Neuronal stem cell (in vitro differentiated cells): ENCODE results near the gene AGO4.

Source experiments
- DNase-seq: peaks from one replicate; pipeline ENCODE4 v3.0.0-alpha.2; 2013; ENCODE audit warnings: low spot score
- H2AFZ ChIP-seq: one replicate; pipeline ENCODE4 v1.6.1; 2013; ENCODE audit warnings: mild to moderate bottlenecking, low read length, inconsistent platforms
- H2AK5ac ChIP-seq: 2 replicates; pipeline ENCODE4 v1.6.1; 2013; ENCODE audit warnings: low read depth, mild to moderate bottlenecking, inconsistent platforms, low read length, moderate library complexity, mixed read lengths
- H2BK120ac ChIP-seq: 2 replicates; pipeline ENCODE4 v1.6.1; 2013; ENCODE audit warnings: low read depth, mild to moderate bottlenecking, inconsistent platforms, low read length, moderate library complexity, mixed read lengths
- H2BK12ac ChIP-seq: one replicate; pipeline ENCODE4 v1.6.1; 2013; ENCODE audit warnings: low read length, inconsistent platforms
- H2BK15ac ChIP-seq: 2 replicates; pipeline ENCODE4 v1.6.1; 2013; ENCODE audit warnings: mild to moderate bottlenecking, low read length, inconsistent platforms, mixed read lengths
- H2BK5ac ChIP-seq: one replicate; pipeline ENCODE4 v1.6.1; 2013; ENCODE audit warnings: inconsistent platforms, mild to moderate bottlenecking, low read length, moderate library complexity
- H3K14ac ChIP-seq: one replicate; pipeline ENCODE4 v1.6.1; 2013; ENCODE audit warnings: low read length, inconsistent platforms
- H3K18ac ChIP-seq: 2 replicates; pipeline ENCODE4 v1.6.1; 2013; ENCODE audit warnings: low read length, inconsistent platforms
- H3K23ac ChIP-seq: 2 replicates; pipeline ENCODE4 v1.6.1; 2013; ENCODE audit warnings: low read depth, mild to moderate bottlenecking, mixed read lengths, low read length, inconsistent platforms; ENCODE audit not compliant: poor library complexity
- H3K27ac ChIP-seq: replicated peaks from 3 replicates; pipeline ENCODE4 v1.5.1; 2013; ENCODE audit warnings: low read length, inconsistent platforms
- H3K27me3 ChIP-seq, 3 experiments: 2 replicates each; pipeline ENCODE4 v1.6.1; 2013; ENCODE audit warnings: low read length in 3 of 3, mild to moderate bottlenecking in 2 of 3, inconsistent platforms in 1 of 3, low read depth in 1 of 3, mixed read lengths in 1 of 3, moderate library complexity in 1 of 3; ENCODE audit not compliant: control insufficient read depth in 3 of 3, insufficient read depth in 3 of 3
- H3K36me3 ChIP-seq, 2 donors: replicated peaks in 1 of 2; 2 replicates each; pipeline ENCODE4 v1.6.1; 2013; ENCODE audit warnings: low read length in 2 of 2; ENCODE audit not compliant: control insufficient read depth in 2 of 2, insufficient read depth in 2 of 2
- H3K4ac ChIP-seq: 2 replicates; pipeline ENCODE4 v1.6.1; 2013; ENCODE audit warnings: inconsistent platforms, mild to moderate bottlenecking, low read length, moderate library complexity
- H3K4me1 ChIP-seq, 2 donors: 1 replicate in 1 of 2; 2 replicates in 1 of 2; pipeline ENCODE4 v1.6.1; 2013; ENCODE audit warnings: low read length in 2 of 2, low read depth in 1 of 2; ENCODE audit not compliant: control insufficient read depth in 2 of 2, insufficient read depth in 1 of 2
- H3K4me2 ChIP-seq: one replicate; pipeline ENCODE4 v1.6.1; 2013; ENCODE audit warnings: mild to moderate bottlenecking, low read length, inconsistent platforms; ENCODE audit not compliant: insufficient read depth, poor library complexity, severe bottlenecking
- H3K4me3 ChIP-seq, 2 donors: 2 replicates each; pipeline ENCODE4 v1.5.1; 2013; ENCODE audit warnings: low read length in 2 of 2, mild to moderate bottlenecking in 2 of 2, inconsistent platforms in 1 of 2, moderate library complexity in 1 of 2
- H3K79me1 ChIP-seq: one replicate; pipeline ENCODE4 v1.6.1; 2013; ENCODE audit warnings: low read depth, mild to moderate bottlenecking, inconsistent platforms, low read length, moderate library complexity
- H3K9ac ChIP-seq: one replicate; pipeline ENCODE4 v1.6.1; 2013; ENCODE audit warnings: mild to moderate bottlenecking, low read depth, low read length, inconsistent platforms; ENCODE audit not compliant: poor library complexity
- H3K9me3 ChIP-seq, 2 donors: replicated peaks in 1 of 2; 2 replicates each; pipeline versions ENCODE3 to v1.6.1; 2013; ENCODE audit warnings: low read length in 2 of 2, mild to moderate bottlenecking in 2 of 2, inconsistent platforms in 1 of 2, low read depth in 1 of 2, mixed read lengths in 1 of 2, moderate library complexity in 1 of 2; ENCODE audit not compliant: control insufficient read depth in 2 of 2, insufficient read depth in 1 of 2
- H4K8ac ChIP-seq: one replicate; pipeline ENCODE4 v1.6.1; 2013; ENCODE audit warnings: low read depth, mild to moderate bottlenecking, inconsistent platforms, low read length, moderate library complexity
- H4K91ac ChIP-seq: one replicate; pipeline ENCODE4 v1.6.1; 2013; ENCODE audit warnings: low read length, low read depth, mild to moderate bottlenecking, inconsistent platforms; ENCODE audit not compliant: poor library complexity
- WGBS, 2 donors: extraction: QIAGEN DNeasy Blood & Tissue Kit; methylation state at CpG; one replicate each; pipeline ENCODE4 v1.1.7; 2013; ENCODE audit warnings: missing lambda C conversion rate in 2 of 2, mixed read lengths in 1 of 2; ENCODE audit not compliant: insufficient read length in 2 of 2, insufficient replicate concordance in 1 of 2; ENCODE audit errors: extremely low coverage in 2 of 2; 5-methylcytosine and 5-hydroxymethylcytosine counted together

AGO4 gene

GRCh38 chr1:35883635-35884101, 75.9 kb downstream of the AGO4 start:
- H3K27ac ChIP-seq = no peak overlapping the region
- no peak overlapping the region for H2BK120ac ChIP-seq
- H3K18ac ChIP-seq = peak overlapping the region; percentile 98
- H4K91ac ChIP-seq = no peak overlapping the region
- no peaks in the 10 kb centered on the region for H3K9me3 ChIP-seq
- peak overlapping the region; percentile 81 for H3K4me2 ChIP-seq
- peak overlapping the region; percentile 93 for H3K9ac ChIP-seq
- peak overlapping the region; percentile 2 for H3K4ac ChIP-seq
- H3K27me3 ChIP-seq = no peaks in the 10 kb centered on the region
- peak overlapping the region; percentile 80 for H3K23ac ChIP-seq
- peak overlapping the region; percentile 95 to 98 for H3K4me3 ChIP-seq
- peaks cover 6% of the 10 kb centered on the region for H3K79me1 ChIP-seq
- H3K36me3 ChIP-seq = peaks cover 0 to 6% of the 10 kb centered on the region in 2 donors
- H3K14ac ChIP-seq = no peak overlapping the region
- H2AK5ac ChIP-seq = peak overlapping the region; percentile 20
- WGBS, 2 donors = no CpG with 5 or more reads among the region's 29 CpGs
- peak overlapping the region; percentile 69 for H2BK5ac ChIP-seq
- peak overlapping the region; percentile 84 for H2AFZ ChIP-seq
- H2BK15ac ChIP-seq = peak overlapping the region; percentile 61
- H2BK12ac ChIP-seq = no peak overlapping the region
- H4K8ac ChIP-seq = no peak overlapping the region
- H3K4me1 ChIP-seq = peaks cover 29 to 37% of the 10 kb centered on the region in 2 donors
- peak; percentile 43 for DNase-seq

- Histone ChIP-seq H3K4ac (no peak overlapping the region), H3K4me2 (no peak overlapping the region), H2BK15ac (no peak overlapping the region), H3K9me3 (no peaks in the 10 kb centered on the region), H3K4me3 (no peak overlapping the region), H3K23ac (no peak overlapping the region), H2AFZ (no peak overlapping the region), H3K79me1 (peaks cover 8% of the 10 kb centered on the region), H2BK12ac (no peak overlapping the region), H3K4me1 (peaks cover 29 to 37% of the 10 kb centered on the region in 2 donors), H4K8ac (no peak overlapping the region), H3K36me3 (peaks cover 1 to 18% of the 10 kb centered on the region in 2 donors), H2AK5ac (no peak overlapping the region), H3K14ac (no peak overlapping the region), H3K27me3 (no peaks in the 10 kb centered on the region), H3K9ac (no peak overlapping the region), H2BK5ac (no peak overlapping the region), H3K18ac (no peak overlapping the region), H2BK120ac (no peak overlapping the region), H3K27ac (no peak overlapping the region), H4K91ac (no peak overlapping the region)
- WGBS, 2 donors = no CpG with 5 or more reads among the region's 2 CpGs
- DNase-seq = no peak
Measured at GRCh38 chr1:35884934-35885333, 77.1 kb downstream of the AGO4 start.

- no peak overlapping the region for H2BK12ac ChIP-seq
- WGBS, 2 donors = no CpG with 5 or more reads among the region's 4 CpGs
- no peaks in the 10 kb centered on the region for H3K9me3 ChIP-seq
- no peak overlapping the region for H4K91ac ChIP-seq
- H2AFZ ChIP-seq = peak overlapping the region; percentile 5
- no peak overlapping the region for H3K27ac ChIP-seq
- no peak overlapping the region for H2BK5ac ChIP-seq
- H3K4ac ChIP-seq = no peak overlapping the region
- H3K79me1 ChIP-seq = peaks cover 8% of the 10 kb centered on the region
- peak overlapping the region; percentile 36 for H3K18ac ChIP-seq
- no peak overlapping the region for H4K8ac ChIP-seq
- H2AK5ac ChIP-seq = no peak overlapping the region
- H2BK120ac ChIP-seq = no peak overlapping the region
- H3K9ac ChIP-seq = no peak overlapping the region
- no peak overlapping the region for H2BK15ac ChIP-seq
- H3K23ac ChIP-seq = no peak overlapping the region
- no peak overlapping the region for H3K14ac ChIP-seq
- H3K36me3 ChIP-seq = peaks cover 4 to 30% of the 10 kb centered on the region in 2 donors
- DNase-seq = peak; percentile 91
- H3K4me2 ChIP-seq = peak overlapping the region; percentile 76
- H3K4me3 ChIP-seq = peak overlapping the region in 1 of 2 donors; percentile 36
- peaks cover 29 to 37% of the 10 kb centered on the region in 2 donors for H3K4me1 ChIP-seq
- H3K27me3 ChIP-seq = no peaks in the 10 kb centered on the region
Measured at GRCh38 chr1:35885961-35886558, 78.2 kb downstream of the AGO4 start.

- H3K4ac ChIP-seq = no peak overlapping the region
- no CpG with 5 or more reads among the region's 3 CpGs for WGBS, 2 donors
- no peak overlapping the region for H4K8ac ChIP-seq
- no peak for DNase-seq
- no peak overlapping the region for H2BK120ac ChIP-seq
- no peak overlapping the region for H3K18ac ChIP-seq
- no peak overlapping the region for H2BK12ac ChIP-seq
- no peaks in the 10 kb centered on the region for H3K9me3 ChIP-seq
- no peak overlapping the region for H3K23ac ChIP-seq
- peak overlapping the region; percentile 76 for H3K4me2 ChIP-seq
- H2BK5ac ChIP-seq = no peak overlapping the region
- no peak overlapping the region for H3K9ac ChIP-seq
- H3K27me3 ChIP-seq = no peaks in the 10 kb centered on the region
- peaks cover 29 to 37% of the 10 kb centered on the region in 2 donors for H3K4me1 ChIP-seq
- H4K91ac ChIP-seq = no peak overlapping the region
- H3K79me1 ChIP-seq = peaks cover 8% of the 10 kb centered on the region
- peak overlapping the region in 1 of 2 donors; percentile 36 for H3K4me3 ChIP-seq
- peaks cover 4 to 37% of the 10 kb centered on the region in 2 donors for H3K36me3 ChIP-seq
- no peak overlapping the region for H2BK15ac ChIP-seq
- H3K14ac ChIP-seq = no peak overlapping the region
- no peak overlapping the region for H2AK5ac ChIP-seq
- no peak overlapping the region for H2AFZ ChIP-seq
- no peak overlapping the region for H3K27ac ChIP-seq
Measured at GRCh38 chr1:35886577-35887431, 79.0 kb downstream of the AGO4 start.
